PFSK-1 (cell line): ENCODE measurements around the gene CCSER2.

Source experiments
- FOXP2 ChIP-seq: optimal IDR thresholded peaks from 2 replicates; pipeline ENCODE3; 2011; ENCODE audit warnings: borderline replicate concordance, control low read depth, inconsistent platforms; ENCODE audit not compliant: insufficient read depth; ENCODE audit errors: extremely low read length, extremely low read depth
- POLR2AphosphoS5 ChIP-seq: IDR thresholded peaks from 2 replicates; pipeline ENCODE4 v1.6.1; 2012; ENCODE audit warnings: low read depth, mild to moderate bottlenecking, control low read depth, low read length, moderate library complexity
- REST ChIP-seq, 2 experiments: IDR thresholded peaks; 2 replicates each; pipeline versions ENCODE4 v1.6.1 to v1.8.0; 2011 to 2012; ENCODE audit warnings: low read depth in 2 of 2, low read length in 2 of 2, control low read depth in 1 of 2, inconsistent platforms in 1 of 2, mild to moderate bottlenecking in 1 of 2, moderate library complexity in 1 of 2; ENCODE audit not compliant: insufficient read depth in 1 of 2
- SIN3A ChIP-seq: IDR thresholded peaks from 2 replicates; pipeline ENCODE4 v1.6.1; 2012; ENCODE audit warnings: mild to moderate bottlenecking, low read length, moderate library complexity, borderline replicate concordance; ENCODE audit not compliant: insufficient read depth
- TAF1 ChIP-seq: IDR thresholded peaks from 2 replicates; pipeline ENCODE4 v1.6.1; 2012; ENCODE audit warnings: low read length, control low read depth, borderline replicate concordance; ENCODE audit not compliant: insufficient read depth

The CCSER2 gene

GRCh38 chr10:84294766-84295447 lies 33.5 kb upstream of the CCSER2 start:
- no peak for TF ChIP-seq REST (IDR thresholded peaks at IDR 0.05; ENCODE audit: insufficient read depth in 1 of 2, low read depth in 2 of 2, low read length in 2 of 2)
- no peak for TF ChIP-seq POLR2AphosphoS5
- TF ChIP-seq TAF1, result no peak
- no peak for TF ChIP-seq SIN3A
- no peak for TF ChIP-seq FOXP2

- TF ChIP-seq POLR2AphosphoS5, result no peak
- no peak for TF ChIP-seq FOXP2
Measured at GRCh38 chr10:84296091-84296981, 32.1 kb upstream of the CCSER2 start.

GRCh38 chr10:84298057-84298456 lies 30.3 kb upstream of the CCSER2 start:
- TF ChIP-seq FOXP2 (no peak), REST (IDR thresholded peaks at IDR 0.05; ENCODE audit: insufficient read depth in 1 of 2, low read depth in 2 of 2, low read length in 2 of 2) (no peak), SIN3A (no peak), TAF1 (no peak), POLR2AphosphoS5 (no peak)

GRCh38 chr10:84302223-84302622 lies 26.2 kb upstream of the CCSER2 start:
- no peak for TF ChIP-seq REST (IDR thresholded peaks at IDR 0.05; ENCODE audit: insufficient read depth in 1 of 2, low read depth in 2 of 2, low read length in 2 of 2)
- TF ChIP-seq SIN3A, result no peak
- no peak for TF ChIP-seq FOXP2
- no peak for TF ChIP-seq POLR2AphosphoS5
- TF ChIP-seq TAF1, result no peak

- TF ChIP-seq TAF1, result no peak
- TF ChIP-seq REST (IDR thresholded peaks at IDR 0.05; ENCODE audit: insufficient read depth in 1 of 2, low read depth in 2 of 2, low read length in 2 of 2), result no peak
Measured at GRCh38 chr10:84306751-84307384, 21.5 kb upstream of the CCSER2 start.
